ENCODE results near the gene NHERF2.

The NHERF2 gene

DNA sequence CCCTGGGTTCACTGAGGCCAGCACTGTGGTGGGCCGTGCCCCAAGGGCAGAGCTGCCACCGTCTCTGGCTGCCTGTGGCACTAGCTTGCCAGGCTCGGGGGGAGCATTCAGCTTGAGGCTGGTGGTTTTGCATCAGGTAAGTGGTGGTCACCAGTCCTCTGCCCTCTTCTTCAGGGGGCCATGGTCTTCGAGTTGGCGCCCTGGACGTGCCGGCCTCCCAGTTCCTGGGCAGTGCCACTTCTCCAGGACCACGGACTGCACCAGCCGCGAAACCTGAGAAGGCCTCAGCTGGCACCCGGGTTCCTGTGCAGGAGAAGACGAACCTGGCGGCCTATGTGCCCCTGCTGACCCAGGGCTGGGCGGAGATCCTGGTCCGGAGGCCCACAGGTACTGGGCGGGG, 53.3 kb downstream of the NHERF2 start:
- no peak overlapping the region for H3K4me3 ChIP-seq (ENCODE audit: low read depth, low read length)

- no peak overlapping the region for H3K4me3 ChIP-seq (ENCODE audit: low read depth, low read length)
These were observed 54.7 kb downstream of the NHERF2 start for GRCh38 chr16:2081201-2082084.

DNA sequence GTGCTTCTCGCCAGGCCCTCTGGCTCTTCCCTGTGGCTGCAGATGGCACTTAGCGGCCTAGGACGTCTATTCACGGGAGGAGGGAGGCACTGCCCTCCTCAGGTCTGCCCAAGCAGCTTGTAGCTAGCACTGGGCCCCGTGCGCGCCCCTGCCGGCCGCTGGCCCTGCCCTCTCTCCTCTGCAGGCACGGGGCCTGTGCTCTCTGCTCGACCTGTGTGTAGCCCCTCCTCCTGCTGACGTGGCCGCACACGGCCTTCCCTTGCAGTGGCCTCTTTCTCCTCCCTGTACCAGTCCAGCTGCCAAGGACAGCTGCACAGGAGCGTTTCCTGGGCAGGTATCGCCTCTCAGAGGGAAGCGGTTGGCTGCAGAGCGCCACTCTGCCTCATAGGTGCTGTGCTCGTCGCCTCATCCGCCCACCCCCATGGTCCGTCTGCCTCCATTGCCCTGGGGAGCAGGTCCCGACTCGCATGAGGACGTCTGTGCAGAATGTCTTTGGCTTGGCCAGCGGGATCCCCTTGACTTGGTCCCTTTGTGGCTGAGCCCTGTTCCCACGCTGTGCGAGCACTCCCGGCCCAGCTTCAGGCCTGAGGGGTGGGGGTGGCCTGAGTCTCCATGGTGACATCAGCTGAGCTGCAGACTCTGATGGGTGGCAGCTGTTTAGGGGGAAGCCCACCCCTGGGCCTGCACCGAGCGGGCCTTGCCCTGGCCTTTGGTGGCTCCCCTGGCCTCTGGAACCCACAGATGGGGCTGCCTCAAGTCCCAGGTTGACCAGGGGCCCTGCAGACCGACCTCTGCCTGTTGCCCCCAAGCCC, 55.7 kb downstream of the NHERF2 start:
- no peak overlapping the region for H3K4me3 ChIP-seq (ENCODE audit: low read depth, low read length)

GRCh38 chr16:2082983-2083364, 56.3 kb downstream of the NHERF2 start:
- no peak overlapping the region for H3K4me3 ChIP-seq (ENCODE audit: low read depth, low read length)

- H3K4me3 ChIP-seq (ENCODE audit: low read depth, low read length): no peak overlapping the region
These were observed 56.7 kb downstream of the NHERF2 start for GRCh38 chr16:2083409-2083808.

GRCh38 chr16:2083876-2084780, 57.4 kb downstream of the NHERF2 start:
- H3K4me3 ChIP-seq (ENCODE audit: low read depth, low read length): no peak overlapping the region

GRCh38 chr16:2084895-2085625, 58.4 kb downstream of the NHERF2 start:
- no peak overlapping the region for H3K4me3 ChIP-seq (ENCODE audit: low read depth, low read length)

- no peak overlapping the region for H3K4me3 ChIP-seq (ENCODE audit: low read depth, low read length)
These were observed 59.0 kb downstream of the NHERF2 start for GRCh38 chr16:2085669-2086068.

DNA sequence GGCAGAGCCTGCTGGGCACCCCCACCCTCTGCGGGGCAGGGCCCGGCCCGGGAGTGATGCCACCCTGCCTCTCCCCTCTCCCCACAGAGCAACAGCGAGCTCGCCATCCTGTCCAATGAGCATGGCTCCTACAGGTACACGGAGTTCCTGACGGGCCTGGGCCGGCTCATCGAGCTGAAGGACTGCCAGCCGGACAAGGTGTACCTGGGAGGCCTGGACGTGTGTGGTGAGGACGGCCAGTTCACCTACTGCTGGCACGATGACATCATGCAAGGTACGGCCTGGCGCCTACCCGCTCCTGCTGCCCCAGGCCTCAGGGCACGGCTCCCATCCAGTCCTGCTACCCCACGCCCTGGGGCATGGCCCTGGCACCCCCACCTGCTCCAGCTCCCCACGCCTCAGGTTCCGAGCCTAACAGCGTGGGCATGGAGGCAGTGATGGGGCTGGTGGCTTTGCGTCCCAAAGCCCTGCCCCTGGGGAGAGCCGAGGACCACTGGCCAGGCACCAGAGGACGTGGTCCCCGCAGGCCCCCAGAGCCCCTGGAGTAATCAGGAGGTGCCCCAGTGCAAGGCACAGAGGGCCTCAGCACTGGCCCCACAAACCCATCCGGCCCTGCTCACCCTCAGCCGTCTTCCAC, 59.5 kb downstream of the NHERF2 start:
- H3K4me3 ChIP-seq (ENCODE audit: low read depth, low read length): no peak overlapping the region

DNA sequence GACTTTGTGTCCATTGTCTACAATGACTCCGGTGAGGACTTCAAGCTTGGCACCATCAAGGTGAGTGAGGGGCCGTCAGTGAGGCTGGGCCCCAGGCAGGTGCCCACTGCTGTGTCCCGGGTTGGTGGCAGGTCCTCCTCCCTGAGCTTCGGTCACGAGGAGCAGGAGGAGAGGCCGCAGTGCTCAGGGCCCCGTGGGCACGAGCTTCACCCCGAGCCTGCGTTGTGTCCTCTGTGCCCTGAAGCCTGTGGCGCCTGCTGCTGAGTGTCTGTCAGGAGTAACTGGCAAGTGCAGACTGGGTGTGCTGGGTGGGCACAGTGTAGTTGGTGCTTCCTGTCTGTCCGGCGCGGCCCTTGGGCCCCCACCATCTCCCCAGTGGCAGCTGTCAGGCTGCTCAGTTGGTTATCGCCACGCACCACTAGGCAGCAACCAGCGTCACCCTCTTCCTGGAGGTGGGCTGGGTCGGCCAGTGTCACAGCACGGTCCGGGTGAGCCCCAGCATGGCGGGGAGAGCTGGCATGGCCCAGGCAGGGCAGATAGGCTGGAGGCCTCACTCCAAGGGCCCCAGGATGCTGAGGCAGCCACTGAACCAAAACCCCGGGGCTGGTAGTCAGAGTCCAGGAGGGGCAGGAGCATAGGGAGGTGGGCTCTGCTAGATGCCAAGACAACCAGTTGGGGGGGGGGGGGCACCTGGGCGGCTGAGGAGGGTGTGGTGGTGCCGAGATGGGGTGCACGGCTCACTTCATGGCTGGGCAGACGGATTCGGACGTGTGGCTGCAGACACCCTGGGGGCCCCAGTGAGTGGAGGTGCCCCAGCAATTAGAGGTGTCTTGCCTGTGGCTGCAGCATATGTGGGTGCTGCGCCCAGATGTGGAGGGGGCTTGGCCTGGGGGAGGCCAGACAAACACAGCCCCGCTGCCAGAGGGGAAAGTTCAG, 60.4 kb downstream of the NHERF2 start:
- no peak overlapping the region for H3K4me3 ChIP-seq (ENCODE audit: low read depth, low read length)

DNA sequence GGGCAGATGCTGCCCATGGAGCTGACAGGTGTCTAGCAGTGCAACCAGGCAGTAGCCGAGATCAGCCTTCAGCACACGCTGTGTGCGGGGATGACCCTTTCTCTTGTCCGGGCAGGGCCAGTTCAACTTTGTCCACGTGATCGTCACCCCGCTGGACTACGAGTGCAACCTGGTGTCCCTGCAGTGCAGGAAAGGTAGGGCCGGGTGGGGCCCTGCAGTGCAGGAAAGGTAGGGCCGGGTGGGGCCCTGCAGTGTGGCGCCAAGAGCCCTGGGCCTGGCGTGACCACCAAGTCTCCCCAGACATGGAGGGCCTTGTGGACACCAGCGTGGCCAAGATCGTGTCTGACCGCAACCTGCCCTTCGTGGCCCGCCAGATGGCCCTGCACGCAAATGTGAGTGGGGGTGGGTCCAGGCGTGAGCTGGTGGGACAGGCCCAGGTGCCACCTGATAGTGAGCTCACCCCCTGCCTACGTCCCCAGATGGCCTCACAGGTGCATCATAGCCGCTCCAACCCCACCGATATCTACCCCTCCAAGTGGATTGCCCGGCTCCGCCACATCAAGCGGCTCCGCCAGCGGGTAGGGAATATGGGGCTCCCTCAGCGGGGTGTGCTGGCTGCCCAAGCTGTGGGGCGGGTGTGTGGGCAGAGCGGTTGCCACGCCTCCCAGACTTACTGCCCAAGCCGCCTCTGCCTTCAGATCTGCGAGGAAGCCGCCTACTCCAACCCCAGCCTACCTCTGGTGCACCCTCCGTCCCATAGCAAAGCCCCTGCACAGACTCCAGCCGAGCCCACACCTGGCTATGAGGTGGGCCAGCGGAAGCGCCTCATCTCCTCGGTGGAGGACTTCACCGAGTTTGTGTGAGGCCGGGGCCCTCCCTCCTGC, 61.3 kb downstream of the NHERF2 start:
- H3K4me3 ChIP-seq (ENCODE audit: low read depth, low read length): no peak overlapping the region

All from iPS-11a (cell line).